HG03025 (cell line): ENCODE data around the gene HOXC11.

Source experiments
- ATAC-seq: cut with Tn5 transposase; IDR thresholded peaks from one replicate; pipeline ENCODE4 v1.9.1; 2021; ENCODE audit warnings: mild to moderate bottlenecking, moderate library complexity; ENCODE audit not compliant: unreplicated experiment, low FRiP score

HOXC11 gene

GRCh38 chr12:54006559-54007220 is 33.8 kb downstream of the HOXC11 start:
- ATAC-seq, result no peak

GRCh38 chr12:54007538-54008259 is 34.8 kb downstream of the HOXC11 start:
- ATAC-seq, result no peak

- ATAC-seq, result no peak
These were observed 35.3 kb downstream of the HOXC11 start for GRCh38 chr12:54008260-54008552.

- ATAC-seq, result no peak
These were observed 36.5 kb downstream of the HOXC11 start for GRCh38 chr12:54009171-54010052.

- ATAC-seq, result no peak
These were observed 37.4 kb downstream of the HOXC11 start for GRCh38 chr12:54010053-54010971.

- no peak for ATAC-seq
These were observed 38.2 kb downstream of the HOXC11 start for GRCh38 chr12:54010972-54011664.

- ATAC-seq, result no peak
These were observed 39.0 kb downstream of the HOXC11 start for GRCh38 chr12:54011665-54012532.

- no peak for ATAC-seq
These were observed 39.9 kb downstream of the HOXC11 start for GRCh38 chr12:54012631-54013409.

- no peak for ATAC-seq
These were observed 41.6 kb downstream of the HOXC11 start for GRCh38 chr12:54014377-54015017.

- ATAC-seq, result no peak
These were observed 42.3 kb downstream of the HOXC11 start for GRCh38 chr12:54015018-54015931.

GRCh38 chr12:54016051-54016450 is 43.1 kb downstream of the HOXC11 start:
- no peak for ATAC-seq

- ATAC-seq, result no peak
These were observed 43.6 kb downstream of the HOXC11 start for GRCh38 chr12:54016478-54016964.

- ATAC-seq, result no peak
These were observed 44.3 kb downstream of the HOXC11 start for GRCh38 chr12:54017027-54017788.

- no peak for ATAC-seq
These were observed 45.0 kb downstream of the HOXC11 start for GRCh38 chr12:54017878-54018467.

GRCh38 chr12:54018468-54018984 is 45.6 kb downstream of the HOXC11 start:
- ATAC-seq, result no peak
